WTC11 (cell line): Measurements from ENCODE around the gene CAPRIN2. TPM values are rescaled to one million over a fixed set of nuclear protein-coding genes. Genes with fewer than 3 reads are reported as not detected.

Experiments
- ATAC-seq: fragments of 200-7000 bp; cut with Tn5 transposase; 2 replicates; pipeline ENCODE4 v1.10.0; 2021; ENCODE audit warnings: mild to moderate bottlenecking, moderate library complexity
- CTCF ChIA-PET: fragments of 300-600 bp; sonication (Branson Sonifier 250); formaldehyde crosslinking; loops from one replicate; lab custom pipeline; 2021; ENCODE audit warnings: antibody characterized with exemption; lab: Charles Lee
- POLR2A ChIA-PET: fragments of 350-600 bp; sonication (Branson Sonifier 250); formaldehyde crosslinking; loops from one replicate; lab custom pipeline; 2021; ENCODE audit warnings: antibody characterized with exemption; lab: Charles Lee
- DNase-seq: peaks from one replicate; pipeline ENCODE4 v3.0.0; 2021; ENCODE audit warnings: low spot score
- H3K27ac Mint-ChIP-seq: 2 replicates; pipeline ENCODE4 v1.8.0; 2021; ENCODE audit warnings: mixed read lengths
- H3K27me3 Mint-ChIP-seq: 2 replicates; pipeline ENCODE4 v1.8.0; 2021; ENCODE audit warnings: low read depth, mild to moderate bottlenecking, moderate library complexity, mixed read lengths
- H3K36me3 Mint-ChIP-seq: 2 replicates; pipeline ENCODE4 v1.8.0; 2021; ENCODE audit warnings: mixed read lengths
- H3K4me1 Mint-ChIP-seq: 2 replicates; pipeline ENCODE4 v1.8.0; 2022; ENCODE audit warnings: mixed read lengths
- H3K4me3 Mint-ChIP-seq: 2 replicates; pipeline ENCODE4 v1.8.0; 2021; ENCODE audit warnings: mild to moderate bottlenecking, moderate library complexity, mixed read lengths
- H3K9me3 Mint-ChIP-seq: 2 replicates; pipeline ENCODE4 v1.8.0; 2021; ENCODE audit warnings: mixed read lengths
- ATF2 ChIP-seq: sonication (generic); formaldehyde crosslinking; IDR thresholded peaks from 2 replicates; pipeline ENCODE4 v1.8.1; 2022; ENCODE audit warnings: low read depth, missing genetic modification reagents, borderline replicate concordance
- ATF3 ChIP-seq: sonication (generic); formaldehyde crosslinking; conservative IDR thresholded peaks from 2 replicates; pipeline ENCODE4 v1.8.1; 2022; ENCODE audit warnings: mild to moderate bottlenecking, missing genetic modification reagents
- E2F4 ChIP-seq: sonication (generic); formaldehyde crosslinking; IDR thresholded peaks from 2 replicates; pipeline ENCODE4 v1.8.1; 2022; ENCODE audit warnings: low read depth, mild to moderate bottlenecking, moderate library complexity, missing genetic modification reagents, borderline replicate concordance
- E2F5 ChIP-seq: sonication (generic); formaldehyde crosslinking; IDR thresholded peaks from 2 replicates; pipeline ENCODE4 v1.8.1; 2022; ENCODE audit warnings: mild to moderate bottlenecking, moderate library complexity, missing genetic modification reagents
- ETV6 ChIP-seq: sonication (generic); formaldehyde crosslinking; IDR thresholded peaks from 2 replicates; pipeline ENCODE4 v1.8.1; 2022; ENCODE audit warnings: mild to moderate bottlenecking, missing genetic modification reagents
- FOXP4 ChIP-seq: sonication (generic); formaldehyde crosslinking; IDR thresholded peaks from 2 replicates; pipeline ENCODE4 v1.8.0; 2022; ENCODE audit warnings: mild to moderate bottlenecking, missing genetic modification reagents
- HMGA2 ChIP-seq: fragments of 250-450 bp; sonication (Bioruptor Pico); IDR thresholded peaks from 2 replicates; pipeline ENCODE4 v1.4.0; 2021; ENCODE audit warnings: mild to moderate bottlenecking, moderate library complexity
- NFYB ChIP-seq: sonication (generic); formaldehyde crosslinking; conservative IDR thresholded peaks from 2 replicates; pipeline ENCODE4 v1.8.0; 2022; ENCODE audit warnings: low read depth, missing genetic modification reagents
- TP53 ChIP-seq: sonication (generic); formaldehyde crosslinking; IDR thresholded peaks from 2 replicates; pipeline ENCODE4 v1.8.1; 2023; ENCODE audit warnings: mild to moderate bottlenecking, missing genetic modification reagents
- USF1 ChIP-seq: sonication (generic); formaldehyde crosslinking; IDR thresholded peaks from 2 replicates; pipeline ENCODE4 v1.8.0; 2022; ENCODE audit warnings: mild to moderate bottlenecking, missing genetic modification reagents
- ZBTB43 ChIP-seq: sonication (generic); formaldehyde crosslinking; IDR thresholded peaks from 2 replicates; pipeline ENCODE4 v1.8.1; 2023; ENCODE audit warnings: mild to moderate bottlenecking, missing genetic modification reagents
- ZMAT4 ChIP-seq: fragments of 250-450 bp; sonication (Bioruptor Pico); IDR thresholded peaks from 2 replicates; pipeline ENCODE4 v1.9.0; 2021; ENCODE audit warnings: mild to moderate bottlenecking
- ZNF138 ChIP-seq: sonication (generic); formaldehyde crosslinking; conservative IDR thresholded peaks from 2 replicates; pipeline ENCODE4 v1.8.1; 2022; ENCODE audit warnings: mild to moderate bottlenecking, moderate library complexity, missing genetic modification reagents
- ZNF263 ChIP-seq: sonication (generic); formaldehyde crosslinking; IDR thresholded peaks from 2 replicates; pipeline ENCODE4 v1.8.1; 2022; ENCODE audit warnings: low read depth, mild to moderate bottlenecking, moderate library complexity, missing genetic modification reagents
- ZNF317 ChIP-seq: sonication (generic); formaldehyde crosslinking; IDR thresholded peaks from 2 replicates; pipeline ENCODE4 v1.8.1; 2023; ENCODE audit warnings: low read depth, mild to moderate bottlenecking, moderate library complexity, missing genetic modification reagents, borderline replicate concordance
- total RNA-seq: library from RNA; stranded (reverse); gene quantifications from 3 replicates; pipeline ENCODE4 v1.2.3, GENCODE V29; 2021

Gene CAPRIN2
- total RNA-seq, 1 experiment from 2014 or later: 62.7 TPM

GRCh38 chr12:30687265-30687986 is 67.3 kb downstream of the CAPRIN2 start (continued):
- TF ChIP-seq ZMAT4 (CRISPR knock-in tag) (no peak), E2F4 (CRISPR knock-in tag) (no peak), HMGA2 (no peak), NFYB (CRISPR knock-in tag) (no peak), FOXP4 (CRISPR knock-in tag) (no peak), ZNF263 (CRISPR knock-in tag) (no peak), USF1 (CRISPR knock-in tag) (no peak), ATF3 (CRISPR knock-in tag) (no peak), ZNF138 (CRISPR knock-in tag) (no peak)

GRCh38 chr12:30679241-30679640 is 75.5 kb downstream of the CAPRIN2 start:
- no peak overlapping the region for H3K4me3 Mint-ChIP-seq

More at GRCh38 chr12:30679241-30679640, 75.5 kb downstream of the CAPRIN2 start:
- ATAC-seq (no peak), DNase-seq (no peak)
- no peaks in the 10 kb centered on the region for H3K27me3 Mint-ChIP-seq
- ChIA-PET POLR2A (no interaction called here), CTCF (no interaction called here)
- H3K4me1 Mint-ChIP-seq: no peaks in the 10 kb centered on the region
- no peaks in the 10 kb centered on the region for H3K9me3 Mint-ChIP-seq
- TF ChIP-seq ZNF317 (CRISPR knock-in tag): no peak
- TF ChIP-seq ZBTB43: no peak
- no peak for TF ChIP-seq ETV6 (CRISPR knock-in tag)
- TF ChIP-seq ATF2 (CRISPR knock-in tag): no peak
- TF ChIP-seq TP53 (CRISPR knock-in tag): no peak
- TF ChIP-seq E2F5 (CRISPR knock-in tag): no peak
- no peak overlapping the region for H3K27ac Mint-ChIP-seq
- H3K36me3 Mint-ChIP-seq: peaks cover 28% of the 10 kb centered on the region
